ENCODE data around the gene SLC6A6.

Gene SLC6A6

DNA sequence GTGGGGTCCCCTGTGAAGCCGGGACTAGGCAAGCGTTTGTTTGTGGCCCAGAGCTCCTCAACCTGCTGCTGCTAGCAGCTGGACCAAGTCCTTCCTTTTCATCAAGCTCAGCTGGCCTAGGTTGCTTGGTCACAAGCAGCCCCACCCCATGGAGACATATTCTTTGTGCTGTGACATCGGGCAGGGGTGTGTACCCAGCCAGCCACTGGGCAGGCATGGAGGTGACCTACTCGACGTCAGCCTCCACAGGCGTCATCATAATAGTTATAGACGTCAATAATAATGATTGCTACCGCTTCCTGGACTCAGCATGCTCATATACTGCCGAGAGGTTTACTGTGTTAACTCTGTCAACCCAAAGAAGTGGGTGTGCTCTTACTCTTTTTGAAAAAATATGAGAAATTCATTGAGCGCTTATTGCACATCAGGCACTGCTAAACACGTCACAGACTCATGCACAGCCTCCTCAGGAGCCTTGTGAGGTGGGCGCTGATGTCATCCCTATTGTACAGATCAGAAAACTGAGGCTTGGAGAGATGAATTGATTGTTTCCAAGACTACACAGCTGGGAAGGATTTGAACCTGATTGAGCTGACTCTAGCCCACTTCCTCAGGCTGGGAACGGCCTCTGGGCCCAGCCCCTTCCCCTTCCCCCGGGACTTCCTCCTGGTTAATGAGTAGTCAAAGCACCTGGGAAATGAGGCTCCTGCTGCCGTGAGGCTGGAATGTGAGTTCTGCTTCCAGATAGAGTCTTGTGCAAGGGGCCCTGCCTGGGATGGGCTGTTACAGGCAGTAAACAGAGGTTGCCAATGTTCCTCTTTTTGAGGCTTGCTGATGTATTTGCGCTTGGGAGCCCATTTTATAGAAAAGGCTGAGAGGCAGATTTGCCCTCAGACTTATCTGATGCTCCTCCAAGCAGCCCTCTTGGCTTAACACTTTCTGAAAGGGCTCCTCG lies 16.2 kb downstream of the SLC6A6 start:
- H3K4me1 Mint-ChIP-seq = peaks cover 33% of the 10 kb centered on the region
- H3K27me3 Mint-ChIP-seq = no peaks in the 10 kb centered on the region
- H3K4me3 Mint-ChIP-seq = no peak overlapping the region
- DNase-seq (no peak), ATAC-seq (no peak)
- H3K9me3 Mint-ChIP-seq = no peaks in the 10 kb centered on the region
- peak overlapping the region; percentile 42 to 76 for H3K27ac Mint-ChIP-seq

- H3K4me3 Mint-ChIP-seq = no peak overlapping the region
- peaks cover 65% of the 10 kb centered on the region for H3K4me1 Mint-ChIP-seq
- H3K9me3 Mint-ChIP-seq = no peaks in the 10 kb centered on the region
- DNase-seq (no peak), ATAC-seq (no peak)
- H3K27me3 Mint-ChIP-seq = no peaks in the 10 kb centered on the region
- peak overlapping the region in 1 of 2 donors; percentile 92 for H3K27ac Mint-ChIP-seq
Observed at GRCh38 chr3:14422016-14422963, 19.9 kb downstream of the SLC6A6 start.

DNA sequence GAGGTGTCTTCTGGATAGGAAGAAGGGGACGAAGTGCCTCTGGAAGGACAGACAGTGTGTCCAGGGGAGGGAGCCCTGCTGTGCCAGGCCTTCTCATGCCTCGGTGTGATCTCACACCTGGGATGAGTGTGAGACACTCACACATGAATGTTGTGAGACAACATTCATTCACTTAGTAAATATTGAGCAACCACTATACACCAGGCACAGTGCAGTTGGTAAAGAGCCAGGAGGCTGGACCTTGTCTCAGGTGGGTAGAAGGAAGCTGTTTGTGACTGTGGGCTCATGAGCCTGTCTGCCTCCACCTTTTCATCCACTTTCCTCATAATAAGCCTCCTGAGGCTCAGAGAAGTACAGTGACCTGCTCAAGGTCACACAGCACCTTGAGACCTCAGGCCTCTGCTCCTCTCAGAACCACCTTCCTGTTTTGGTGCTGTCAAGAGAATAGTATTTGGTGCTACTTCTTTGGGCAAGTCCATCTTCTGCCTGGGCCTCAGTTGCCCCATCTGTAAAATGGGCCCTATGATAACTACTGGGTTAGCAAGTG lies 20.9 kb downstream of the SLC6A6 start:
- ATAC-seq = no peak
- no peaks in the 10 kb centered on the region for H3K27me3 Mint-ChIP-seq
- no peak overlapping the region for H3K4me3 Mint-ChIP-seq
- DNase-seq = no peak
- H3K4me1 Mint-ChIP-seq = peaks cover 75% of the 10 kb centered on the region
- peak overlapping the region; percentile 84 to 86 for H3K27ac Mint-ChIP-seq
- no peaks in the 10 kb centered on the region for H3K9me3 Mint-ChIP-seq

DNA sequence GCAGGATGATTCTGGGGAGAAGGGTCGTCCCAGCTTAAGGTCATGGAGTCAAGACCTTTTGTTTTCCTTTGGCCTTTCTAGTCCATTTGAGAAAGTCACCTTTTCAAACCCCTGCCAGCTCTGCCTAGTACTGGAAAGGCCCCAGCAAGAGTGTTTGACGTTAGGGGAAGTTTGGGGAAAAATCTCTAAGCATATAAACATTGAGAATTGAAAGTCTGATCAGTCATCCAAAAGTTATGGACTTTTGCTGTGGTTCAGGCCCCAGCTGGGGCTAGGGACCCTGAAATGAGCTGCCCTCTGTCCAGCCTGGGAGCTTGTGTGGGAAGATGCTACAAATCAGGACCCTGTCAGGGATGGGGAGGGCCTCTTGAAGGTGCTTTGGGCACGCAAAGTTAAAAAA lies 21.6 kb downstream of the SLC6A6 start:
- ATAC-seq = peak; percentile 11
- H3K27ac Mint-ChIP-seq = peak overlapping the region; percentile 84 to 95
- H3K27me3 Mint-ChIP-seq = no peaks in the 10 kb centered on the region
- peaks cover 81% of the 10 kb centered on the region for H3K4me1 Mint-ChIP-seq
- no peak for DNase-seq
- peak overlapping the region; percentile 69 to 80 for H3K4me3 Mint-ChIP-seq
- H3K9me3 Mint-ChIP-seq = no peaks in the 10 kb centered on the region

DNA sequence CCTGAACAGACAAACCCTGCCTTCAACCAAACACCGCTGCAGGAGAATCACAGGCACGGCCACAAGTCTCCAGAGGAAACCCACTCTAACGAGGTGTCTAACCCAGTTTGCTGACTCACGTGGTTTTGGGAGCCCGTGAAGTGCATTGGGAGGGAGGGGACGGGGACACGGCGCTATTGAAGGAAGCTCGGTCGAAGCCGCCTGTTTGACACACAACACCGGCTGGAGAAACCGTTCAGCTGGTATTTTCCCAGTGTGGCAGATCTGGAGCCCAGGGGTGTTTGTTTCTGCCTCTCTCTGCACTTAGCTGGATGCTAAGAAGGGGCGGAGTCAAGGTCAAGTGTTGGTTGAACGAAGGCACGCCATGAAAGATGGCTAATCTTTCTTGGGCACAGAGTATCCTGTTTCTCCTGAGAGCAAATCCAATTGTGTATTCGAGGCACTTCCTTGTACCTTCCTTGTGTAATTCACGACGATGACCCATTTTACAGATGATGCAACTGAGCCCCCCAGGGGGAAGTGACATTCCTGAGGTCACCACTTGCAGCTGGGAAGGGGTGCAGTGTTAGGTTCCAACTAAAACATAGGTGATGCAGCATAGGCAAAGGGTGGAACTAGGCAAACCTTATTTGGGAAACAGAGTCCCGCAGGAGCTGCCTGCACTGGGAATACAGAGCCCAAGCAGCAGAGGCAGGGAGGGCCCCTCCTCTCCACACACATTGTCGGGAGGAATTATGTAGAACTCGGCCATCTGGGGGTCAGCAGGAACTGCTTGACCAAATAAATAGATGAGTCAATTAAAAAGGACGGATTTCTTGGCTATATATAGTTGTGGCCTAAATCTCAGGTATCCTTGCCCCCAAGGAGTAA lies 22.5 kb downstream of the SLC6A6 start:
- DNase-seq = peak in 1 of 2 donors; percentile 27
- Mint-ChIP-seq H3K27me3 (no peaks in the 10 kb centered on the region), H3K4me1 (peaks cover 91% of the 10 kb centered on the region), H3K4me3 (peak overlapping the region; percentile 69 to 80), H3K9me3 (no peaks in the 10 kb centered on the region), H3K27ac (peak overlapping the region; percentile 80 to 84)
- peak; percentile 18 for ATAC-seq

GRCh38 chr3:14425581-14426304 lies 23.3 kb downstream of the SLC6A6 start:
- Mint-ChIP-seq H3K27me3 (no peaks in the 10 kb centered on the region), H3K27ac (peak overlapping the region; percentile 59 to 73), H3K4me3 (peak overlapping the region; percentile 66 to 69), H3K9me3 (no peaks in the 10 kb centered on the region), H3K4me1 (peaks cover 96% of the 10 kb centered on the region)
- peak; percentile 74 for ATAC-seq
- DNase-seq = peak; percentile 21 to 58

GRCh38 chr3:14426305-14426620 lies 23.9 kb downstream of the SLC6A6 start:
- H3K9me3 Mint-ChIP-seq = no peaks in the 10 kb centered on the region
- H3K27ac Mint-ChIP-seq = peak overlapping the region; percentile 10 to 59
- ATAC-seq = no peak
- peaks cover 98% of the 10 kb centered on the region for H3K4me1 Mint-ChIP-seq
- DNase-seq = no peak
- H3K4me3 Mint-ChIP-seq = peak overlapping the region; percentile 55 to 66
- H3K27me3 Mint-ChIP-seq = no peaks in the 10 kb centered on the region

GRCh38 chr3:14428087-14429033 lies 26.0 kb downstream of the SLC6A6 start:
- ATAC-seq (no peak), DNase-seq (peak; percentile 13 to 47)
- H3K27me3 Mint-ChIP-seq = no peaks in the 10 kb centered on the region
- peaks cover 99% of the 10 kb centered on the region for H3K4me1 Mint-ChIP-seq
- no peaks in the 10 kb centered on the region for H3K9me3 Mint-ChIP-seq
- H3K27ac Mint-ChIP-seq = peak overlapping the region; percentile 63 to 84
- peak overlapping the region; percentile 14 to 55 for H3K4me3 Mint-ChIP-seq

DNA sequence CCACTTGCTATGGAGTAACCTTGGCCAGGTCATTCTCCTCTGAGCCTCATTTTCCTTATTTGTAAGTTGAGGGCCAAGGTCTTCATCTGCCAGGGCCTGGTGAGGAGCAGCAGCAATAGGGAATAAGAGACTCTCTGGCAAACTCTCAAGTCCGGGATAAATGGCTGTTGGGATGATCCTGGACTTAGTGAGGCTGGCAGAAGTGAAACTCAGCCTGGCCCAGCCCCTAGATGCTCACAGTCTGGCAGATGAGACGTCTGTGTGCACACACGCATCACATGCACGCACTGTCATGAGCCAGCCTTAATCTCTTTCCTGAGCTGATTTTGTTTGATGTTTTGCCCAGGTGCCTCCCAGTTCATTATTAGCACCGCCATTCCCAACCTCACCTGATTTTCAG lies 26.8 kb downstream of the SLC6A6 start:
- DNase-seq (no peak), ATAC-seq (no peak)
- peak overlapping the region in 1 of 2 donors; percentile 55 for H3K4me3 Mint-ChIP-seq
- no peaks in the 10 kb centered on the region for H3K9me3 Mint-ChIP-seq
- H3K27ac Mint-ChIP-seq = peak overlapping the region in 1 of 2 donors; percentile 70
- no peaks in the 10 kb centered on the region for H3K27me3 Mint-ChIP-seq
- peaks cover 99% of the 10 kb centered on the region for H3K4me1 Mint-ChIP-seq

- no peaks in the 10 kb centered on the region for H3K9me3 Mint-ChIP-seq
- ATAC-seq (no peak), DNase-seq (no peak)
- H3K27ac Mint-ChIP-seq = peak overlapping the region in 1 of 2 donors; percentile 70
- H3K4me1 Mint-ChIP-seq = peaks cover 99% of the 10 kb centered on the region
- H3K4me3 Mint-ChIP-seq = no peak overlapping the region
- H3K27me3 Mint-ChIP-seq = no peaks in the 10 kb centered on the region
Observed at GRCh38 chr3:14429640-14430039, 27.2 kb downstream of the SLC6A6 start.

GRCh38 chr3:14430053-14430452 lies 27.6 kb downstream of the SLC6A6 start:
- Mint-ChIP-seq H3K4me1 (peaks cover 99% of the 10 kb centered on the region), H3K27ac (peak overlapping the region; percentile 48 to 67), H3K27me3 (no peaks in the 10 kb centered on the region), H3K9me3 (no peaks in the 10 kb centered on the region), H3K4me3 (no peak overlapping the region)
- DNase-seq (no peak), ATAC-seq (no peak)

GRCh38 chr3:14430706-14431451 lies 28.5 kb downstream of the SLC6A6 start:
- Mint-ChIP-seq H3K4me1 (peaks cover 98% of the 10 kb centered on the region), H3K9me3 (no peaks in the 10 kb centered on the region), H3K27me3 (no peaks in the 10 kb centered on the region), H3K27ac (peak overlapping the region; percentile 97 to 98), H3K4me3 (peak overlapping the region; percentile 82 to 87)
- DNase-seq = no peak
- no peak for ATAC-seq

DNA sequence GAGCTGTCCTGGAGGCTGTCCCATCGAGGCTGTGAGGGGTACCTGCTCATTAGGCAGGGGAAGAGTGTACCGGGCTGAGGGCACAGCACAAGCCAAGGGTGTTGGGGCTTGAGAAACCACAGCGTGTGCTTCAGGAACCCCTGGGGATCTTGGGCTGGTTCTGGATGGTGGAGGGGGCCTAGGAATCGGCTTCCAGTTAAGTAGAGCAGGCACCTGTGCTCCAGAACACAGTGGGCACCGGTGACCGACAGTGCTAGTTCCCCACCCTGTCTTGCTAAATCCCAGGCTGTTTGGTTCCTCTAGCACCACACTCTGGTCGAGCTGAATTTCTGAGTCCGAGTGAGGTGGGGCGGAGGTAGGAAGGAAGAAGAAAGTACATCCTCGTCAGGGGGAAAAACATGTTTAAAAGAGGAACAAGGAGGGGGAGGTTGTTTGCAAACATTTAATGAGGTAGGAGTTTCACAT lies 29.1 kb downstream of the SLC6A6 start:
- Mint-ChIP-seq H3K9me3 (no peaks in the 10 kb centered on the region), H3K4me1 (peaks cover 92% of the 10 kb centered on the region), H3K27me3 (no peaks in the 10 kb centered on the region), H3K27ac (peak overlapping the region; percentile 97 to 98), H3K4me3 (peak overlapping the region; percentile 82 to 87)
- DNase-seq (peak in 1 of 2 donors; percentile 9), ATAC-seq (peak; percentile 13)
